HepG2 (cell line): Measurements from ENCODE around the gene ALG14. TPM values are rescaled to one million over a fixed set of nuclear protein-coding genes. Genes with fewer than 3 reads are reported as not detected.
A peak's percentile ranks its signal among the peaks of the same experiment; 100 is the strongest.

Source experiments
- ELF4 ChIP-seq: sonication (generic); formaldehyde crosslinking; IDR thresholded peaks from 2 replicates; pipeline ENCODE4 v1.5.0; 2020; ENCODE audit warnings: missing genetic modification reagents, mild to moderate bottlenecking, moderate library complexity, borderline replicate concordance
- ISL2 ChIP-seq: sonication (generic); formaldehyde crosslinking; IDR thresholded peaks from 2 replicates; pipeline ENCODE4 v1.5.0; 2020; ENCODE audit warnings: missing genetic modification reagents
- JDP2 ChIP-seq: sonication (generic); formaldehyde crosslinking; IDR thresholded peaks from 2 replicates; pipeline ENCODE4 v1.8.1; 2022; ENCODE audit warnings: missing genetic modification reagents, borderline replicate concordance
- KDM5A ChIP-seq: fragments of 200-600 bp; sonication (generic); IDR thresholded peaks from 2 replicates; pipeline ENCODE4 v1.7.0; 2018; ENCODE audit warnings: antibody characterized with exemption, mild to moderate bottlenecking, low read length, borderline replicate concordance
- KLF12 ChIP-seq: sonication (generic); formaldehyde crosslinking; IDR thresholded peaks from 2 replicates; pipeline ENCODE4 v1.4.0; 2020; ENCODE audit warnings: missing genetic modification reagents, borderline replicate concordance
- MYNN ChIP-seq: sonication (generic); formaldehyde crosslinking; IDR thresholded peaks from 2 replicates; pipeline ENCODE4 v1.4.0; 2020; ENCODE audit warnings: mild to moderate bottlenecking, low read depth, missing genetic modification reagents
- REST ChIP-seq, 2 experiments: IDR thresholded peaks; 2 replicates each; pipeline ENCODE4 v1.6.1; 2011 to 2012; ENCODE audit warnings: low read length in 2 of 2, borderline replicate concordance in 1 of 2, low read depth in 1 of 2, mild to moderate bottlenecking in 1 of 2, moderate library complexity in 1 of 2
- REXO4 ChIP-seq: sonication (generic); formaldehyde crosslinking; IDR thresholded peaks from 2 replicates; pipeline ENCODE4 v1.8.0; 2022; ENCODE audit warnings: missing genetic modification reagents, mild to moderate bottlenecking, borderline replicate concordance
- SATB2 ChIP-seq: sonication (generic); formaldehyde crosslinking; IDR thresholded peaks from 2 replicates; pipeline ENCODE4 v1.5.0; 2020; ENCODE audit warnings: missing genetic modification reagents
- STAT6 ChIP-seq: sonication (generic); formaldehyde crosslinking; IDR thresholded peaks from 2 replicates; pipeline ENCODE4 v1.4.0; 2020; ENCODE audit warnings: missing genetic modification reagents, mild to moderate bottlenecking, borderline replicate concordance
- ZFAT ChIP-seq: sonication (generic); formaldehyde crosslinking; conservative IDR thresholded peaks from 2 replicates; pipeline ENCODE4 v1.8.1; 2023; ENCODE audit warnings: missing genetic modification reagents, inconsistent platforms
- ZKSCAN8 ChIP-seq: IDR thresholded peaks from 2 replicates; pipeline ENCODE4 v1.6.1; 2016; ENCODE audit warnings: borderline replicate concordance, missing genetic modification reagents, missing compliant biosample characterization
- ZNF484 ChIP-seq: sonication (generic); formaldehyde crosslinking; IDR thresholded peaks from 2 replicates; pipeline ENCODE4 v1.5.1; 2020; ENCODE audit warnings: mild to moderate bottlenecking, low read depth, missing genetic modification reagents, borderline replicate concordance
- ZNF605 ChIP-seq: sonication (generic); formaldehyde crosslinking; IDR thresholded peaks from 2 replicates; pipeline ENCODE4 v1.8.0; 2022; ENCODE audit warnings: mild to moderate bottlenecking, missing genetic modification reagents
- ZNF616 ChIP-seq: sonication (generic); formaldehyde crosslinking; IDR thresholded peaks from 2 replicates; pipeline ENCODE4 v1.5.0; 2020; ENCODE audit warnings: low read depth, mild to moderate bottlenecking, missing genetic modification reagents
- polyA plus RNA-seq, 8 experiments: library from polyadenylated mRNA; depleted of rRNA in 3 of 8; stranded (reverse) in 7 of 8; unstranded in 1 of 8; fragments of >200 nt; fragmentation: Illumina TruSeq in 4 of 8; extraction: Trizol in 4 of 8; gene quantifications; 2 replicates each; pipeline versions ENCODE4 v1.2.1 to v1.2.3, GENCODE V29; 2011 to 2016; ENCODE audit warnings: low read depth in 4 of 8, missing spikeins in 1 of 8, mixed read lengths in 1 of 8; ENCODE audit not compliant: insufficient read depth in 1 of 8
- total RNA-seq, 5 experiments: library from RNA; depleted of rRNA; stranded (reverse); fragments of >200 nt; fragmentation: Illumina TruSeq; extraction: Trizol; gene quantifications; 2 replicates each; pipeline ENCODE4 v1.2.3, GENCODE V29; 2016; ENCODE audit warnings: low read depth in 1 of 5
- TF ChIP-seq, protein P1 (sequence below): IDR thresholded peaks from 2 replicates; pipeline ENCODE4 v1.6.1; 2016; ENCODE audit warnings: low read depth, control low read depth
- TF ChIP-seq, protein P2 (sequence below): sonication (generic); formaldehyde crosslinking; IDR thresholded peaks from 2 replicates; pipeline ENCODE4 v1.5.0; 2020; ENCODE audit warnings: mild to moderate bottlenecking, missing genetic modification reagents, borderline replicate concordance

ALG14 gene
- total and polyA plus RNA-seq, 2 of the 13 experiments (the other 11 are each of a cell fraction or from before 2014, with no cell fraction given): 4.5 to 12.7 TPM

DNA sequence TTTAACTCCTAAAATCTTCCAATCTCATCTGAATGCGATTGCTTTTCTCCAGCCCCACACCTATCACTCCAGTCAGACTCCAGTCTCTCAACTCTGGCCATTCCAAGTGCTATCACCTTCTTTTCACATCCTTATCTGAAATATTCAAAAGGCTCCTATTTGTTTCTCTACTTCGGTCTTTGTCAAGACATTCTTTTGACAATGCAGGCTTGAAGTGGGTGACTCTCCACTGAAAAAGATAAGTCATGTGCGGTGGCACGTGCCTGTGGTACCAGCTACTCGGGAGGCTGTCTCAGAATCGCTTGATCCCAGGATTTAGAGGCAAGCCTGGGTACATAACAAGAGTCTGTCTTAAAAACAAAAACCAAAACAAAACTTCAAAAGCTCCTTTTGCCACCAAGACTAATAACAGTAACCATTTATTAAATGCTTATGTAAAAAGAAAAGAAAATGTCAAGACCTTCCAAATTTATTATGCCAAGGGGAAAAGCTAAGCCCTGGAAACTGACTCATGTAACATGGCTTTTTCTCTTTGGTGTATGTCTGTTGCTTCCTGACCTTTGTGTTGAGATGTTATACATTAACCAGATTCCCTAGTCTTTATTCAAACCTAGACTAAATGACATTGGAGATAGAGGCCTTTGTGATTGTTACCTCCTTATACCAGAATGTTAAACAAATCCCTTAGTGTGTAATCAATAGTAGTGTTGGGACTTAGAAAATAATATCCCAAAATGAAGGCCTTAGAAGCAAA is 3.6 kb downstream of the ALG14 start (continued):
- no peak for TF ChIP-seq REXO4 (CRISPR knock-in tag)
- TF ChIP-seq ZKSCAN8 (CRISPR knock-in tag): no peak
- 0 out of 2 replicates have a peak, but pooled peaks have one; percentile 12 for TF ChIP-seq ELF4 (CRISPR knock-in tag)
- no peak for TF ChIP-seq ZNF616
- TF ChIP-seq STAT6: no peak
- 0 out of 4 replicates have a peak, but pooled peaks of 1 of the 2 experiments have one; percentile 4 for TF ChIP-seq REST (IDR thresholded peaks at IDR 0.05; ENCODE audit: borderline replicate concordance in 1 of 2, low read depth in 1 of 2, low read length in 2 of 2)
- TF ChIP-seq SATB2: 0 out of 2 replicates have a peak, but pooled peaks have one; percentile 53
- no peak for TF ChIP-seq ZNF484 (CRISPR knock-in tag)
- TF ChIP-seq, protein P1, sequence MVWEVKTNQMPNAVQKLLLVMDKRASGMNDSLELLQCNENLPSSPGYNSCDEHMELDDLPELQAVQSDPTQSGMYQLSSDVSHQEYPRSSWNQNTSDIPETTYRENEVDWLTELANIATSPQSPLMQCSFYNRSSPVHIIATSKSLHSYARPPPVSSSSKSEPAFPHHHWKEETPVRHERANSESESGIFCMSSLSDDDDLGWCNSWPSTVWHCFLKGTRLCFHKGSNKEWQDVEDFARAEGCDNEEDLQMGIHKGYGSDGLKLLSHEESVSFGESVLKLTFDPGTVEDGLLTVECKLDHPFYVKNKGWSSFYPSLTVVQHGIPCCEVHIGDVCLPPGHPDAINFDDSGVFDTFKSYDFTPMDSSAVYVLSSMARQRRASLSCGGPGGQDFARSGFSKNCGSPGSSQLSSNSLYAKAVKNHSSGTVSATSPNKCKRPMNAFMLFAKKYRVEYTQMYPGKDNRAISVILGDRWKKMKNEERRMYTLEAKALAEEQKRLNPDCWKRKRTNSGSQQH (CRISPR knock-in tag): no peak
- TF ChIP-seq JDP2 (CRISPR knock-in tag): no peak
- no peak for TF ChIP-seq KLF12 (CRISPR knock-in tag)
- TF ChIP-seq KDM5A: no peak; the same call in 1 of the 2 replicates
- TF ChIP-seq ZNF605 (CRISPR knock-in tag): no peak
- TF ChIP-seq, protein P2, sequence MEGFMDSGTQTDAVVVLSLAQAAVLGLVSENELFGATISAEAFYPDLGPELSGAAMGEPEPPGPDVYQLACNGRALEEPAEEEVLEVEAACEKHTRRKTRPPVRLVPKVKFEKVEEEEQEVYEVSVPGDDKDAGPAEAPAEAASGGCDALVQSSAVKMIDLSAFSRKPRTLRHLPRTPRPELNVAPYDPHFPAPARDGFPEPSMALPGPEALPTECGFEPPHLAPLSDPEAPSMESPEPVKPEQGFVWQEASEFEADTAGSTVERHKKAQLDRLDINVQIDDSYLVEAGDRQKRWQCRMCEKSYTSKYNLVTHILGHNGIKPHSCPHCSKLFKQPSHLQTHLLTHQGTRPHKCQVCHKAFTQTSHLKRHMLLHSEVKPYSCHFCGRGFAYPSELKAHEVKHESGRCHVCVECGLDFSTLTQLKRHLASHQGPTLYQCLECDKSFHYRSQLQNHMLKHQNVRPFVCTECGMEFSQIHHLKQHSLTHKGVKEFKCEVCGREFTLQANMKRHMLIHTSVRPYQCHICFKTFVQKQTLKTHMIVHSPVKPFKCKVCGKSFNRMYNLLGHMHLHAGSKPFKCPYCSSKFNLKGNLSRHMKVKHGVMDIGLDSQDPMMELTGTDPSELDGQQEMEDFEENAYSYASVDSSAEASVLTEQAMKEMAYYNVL (CRISPR knock-in tag): no peak
- 0 out of 2 replicates have a peak, but pooled peaks have one; percentile 34 for TF ChIP-seq ISL2 (CRISPR knock-in tag)
- no peak for TF ChIP-seq MYNN (CRISPR knock-in tag)
- TF ChIP-seq ZFAT (CRISPR knock-in tag): no peak
